ENCODE data around the gene SLC39A10.

Gene SLC39A10

DNA sequence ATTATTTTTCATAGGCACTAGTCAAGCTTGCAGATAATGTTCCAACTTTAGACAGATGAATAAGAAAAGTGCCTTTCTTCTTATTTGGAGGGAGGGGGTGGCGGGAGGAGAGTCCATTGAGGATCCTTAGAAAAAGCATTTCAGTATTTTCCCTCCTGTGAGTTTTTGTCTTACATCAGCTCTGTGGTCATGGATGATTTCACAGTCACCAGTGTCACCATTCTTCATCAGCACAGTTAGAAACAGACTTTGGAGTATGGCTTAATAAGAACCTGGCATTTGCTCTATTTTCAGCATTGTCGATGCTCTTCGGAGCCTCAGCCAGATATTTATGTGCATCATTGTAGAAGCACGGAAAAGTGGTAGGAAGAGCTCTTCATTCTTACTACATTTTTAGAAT, 70.1 kb downstream of the SLC39A10 start:
- no peaks in the 10 kb centered on the region for H3K4me1 ChIP-seq (ENCODE audit: low read length)
- no peaks in the 10 kb centered on the region for H3K36me3 ChIP-seq (replicated peaks; ENCODE audit: insufficient read depth, low read length)

DNA sequence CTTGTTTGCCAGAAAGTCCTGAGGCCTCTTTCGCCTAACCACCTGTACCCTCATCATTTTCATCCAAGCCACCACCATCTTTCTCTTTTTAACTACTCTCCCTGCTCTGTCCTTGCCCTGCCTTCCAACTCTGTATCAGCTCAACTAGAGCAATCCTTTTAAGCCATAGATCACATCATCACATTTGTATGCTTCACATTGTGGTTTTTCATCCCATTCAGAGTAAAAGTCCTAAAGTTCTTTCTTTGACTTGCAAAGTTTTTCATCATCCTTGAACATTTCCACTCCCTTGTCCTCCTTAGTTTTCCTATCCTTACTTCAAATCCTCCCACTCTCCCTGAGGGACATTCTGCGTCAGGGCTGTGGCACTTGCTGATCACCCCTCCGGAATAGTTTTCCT, 73.9 kb downstream of the SLC39A10 start:
- no peak overlapping the region for H2AFZ ChIP-seq (ENCODE audit: low read length)
- H3F3A ChIP-seq (ENCODE audit: insufficient read depth, low read length), result no peaks in the 10 kb centered on the region
- TF ChIP-seq EZH2phosphoT487 (IDR thresholded peaks at IDR 0.05; ENCODE audit: low read length) (no peak), CTCF (IDR thresholded peaks at IDR 0.05; ENCODE audit: low read length) (no peak), EZH2 (optimal IDR thresholded peaks at IDR 0.05; ENCODE audit: low read depth, low read length) (no peak)
- H3K9ac ChIP-seq (ENCODE audit: low read length), result no peak overlapping the region
- no peaks in the 10 kb centered on the region for H3K9me2 ChIP-seq (replicated peaks; ENCODE audit: insufficient read depth, low read length)
- no peaks in the 10 kb centered on the region for H4K20me1 ChIP-seq (ENCODE audit: insufficient read depth, low read length)
- no peaks in the 10 kb centered on the region for H3K4me1 ChIP-seq (ENCODE audit: low read length)
- no peaks in the 10 kb centered on the region for H3K27me3 ChIP-seq (replicated peaks; ENCODE audit: insufficient read depth, low read length)
- DNase-seq, result no peak
- H3K4me2 ChIP-seq (ENCODE audit: low read depth, low read length), result no peak overlapping the region
- no peak overlapping the region for H3K4me3 ChIP-seq (ENCODE audit: low read length)
- no peaks in the 10 kb centered on the region for H3K79me2 ChIP-seq (ENCODE audit: low read length)
- H3K27ac ChIP-seq (ENCODE audit: low read length), result no peak overlapping the region
- no peaks in the 10 kb centered on the region for H3K36me3 ChIP-seq (replicated peaks; ENCODE audit: insufficient read depth, low read length)
- H3K9me3 ChIP-seq (replicated peaks; ENCODE audit: insufficient read depth, low read length), result no peaks in the 10 kb centered on the region

More for the DNA sequence above, 70.1 kb downstream of the SLC39A10 start:
- H3K9me2 ChIP-seq (replicated peaks; ENCODE audit: insufficient read depth, low read length), result no peaks in the 10 kb centered on the region
- H2AFZ ChIP-seq (ENCODE audit: low read length), result no peak overlapping the region
- no peak for DNase-seq
- no peaks in the 10 kb centered on the region for H4K20me1 ChIP-seq (ENCODE audit: insufficient read depth, low read length)
- H3K4me2 ChIP-seq (ENCODE audit: low read depth, low read length), result no peak overlapping the region
- no peaks in the 10 kb centered on the region for H3K27me3 ChIP-seq (replicated peaks; ENCODE audit: insufficient read depth, low read length)
- no peaks in the 10 kb centered on the region for H3K9me3 ChIP-seq (replicated peaks; ENCODE audit: insufficient read depth, low read length)
- H3F3A ChIP-seq (ENCODE audit: insufficient read depth, low read length), result no peaks in the 10 kb centered on the region
- TF ChIP-seq EZH2phosphoT487 (IDR thresholded peaks at IDR 0.05; ENCODE audit: low read length) (no peak), EZH2 (optimal IDR thresholded peaks at IDR 0.05; ENCODE audit: low read depth, low read length) (no peak), CTCF (IDR thresholded peaks at IDR 0.05; ENCODE audit: low read length) (no peak)
- no peaks in the 10 kb centered on the region for H3K79me2 ChIP-seq (ENCODE audit: low read length)
- H3K27ac ChIP-seq (ENCODE audit: low read length), result no peak overlapping the region
- no peak overlapping the region for H3K9ac ChIP-seq (ENCODE audit: low read length)
- H3K4me3 ChIP-seq (ENCODE audit: low read length), result no peak overlapping the region

DNA sequence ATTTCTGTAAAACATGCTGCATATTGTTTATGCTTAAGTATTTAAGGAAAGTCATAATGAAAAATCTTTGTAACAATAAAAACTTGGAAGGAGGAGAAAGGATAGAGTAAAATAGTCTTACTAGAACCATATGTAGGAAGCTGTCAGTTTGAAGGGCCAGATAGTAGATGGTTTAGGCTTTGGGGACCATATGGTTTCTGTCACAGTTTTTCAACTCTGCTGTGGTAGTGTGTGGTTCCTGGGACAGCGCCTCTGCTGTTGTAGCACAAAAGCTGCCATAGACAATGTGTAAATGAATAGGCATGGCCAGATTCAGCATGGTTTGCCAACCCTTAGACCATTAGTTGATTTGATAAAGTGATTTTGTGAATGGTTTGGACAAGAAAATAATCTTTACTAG, 75.5 kb downstream of the SLC39A10 start:
- Histone ChIP-seq H2AFZ (ENCODE audit: low read length) (no peak overlapping the region), H3K4me2 (ENCODE audit: low read depth, low read length) (no peak overlapping the region), H3K4me3 (ENCODE audit: low read length) (no peak overlapping the region), H3K27me3 (replicated peaks; ENCODE audit: insufficient read depth, low read length) (no peaks in the 10 kb centered on the region), H3K36me3 (replicated peaks; ENCODE audit: insufficient read depth, low read length) (no peaks in the 10 kb centered on the region), H3K79me2 (ENCODE audit: low read length) (no peaks in the 10 kb centered on the region), H3K9ac (ENCODE audit: low read length) (no peak overlapping the region), H3K4me1 (ENCODE audit: low read length) (no peaks in the 10 kb centered on the region), H4K20me1 (ENCODE audit: insufficient read depth, low read length) (no peaks in the 10 kb centered on the region), H3K9me3 (replicated peaks; ENCODE audit: insufficient read depth, low read length) (no peaks in the 10 kb centered on the region), H3F3A (ENCODE audit: insufficient read depth, low read length) (no peaks in the 10 kb centered on the region), H3K27ac (ENCODE audit: low read length) (no peak overlapping the region), H3K9me2 (replicated peaks; ENCODE audit: insufficient read depth, low read length) (no peaks in the 10 kb centered on the region)
- no peak for DNase-seq
- no peak for TF ChIP-seq EZH2 (optimal IDR thresholded peaks at IDR 0.05; ENCODE audit: low read depth, low read length)
- TF ChIP-seq EZH2phosphoT487 (IDR thresholded peaks at IDR 0.05; ENCODE audit: low read length), result no peak
- no peak for TF ChIP-seq CTCF (IDR thresholded peaks at IDR 0.05; ENCODE audit: low read length)

Measured in MM.1S (cell line).